Panc1 (cell line): ENCODE results near the gene SGCE. TPM values are rescaled to one million over a fixed set of nuclear protein-coding genes. Genes with fewer than 3 reads are reported as not detected.

Experiments used
- ATAC-seq: fragments of 200-7000 bp; cut with Tn5 transposase; 2 replicates; pipeline ENCODE4 v1.9.1; 2020; ENCODE audit warnings: mild to moderate bottlenecking, moderate library complexity
- BruUV-seq: library from RNA; stranded (reverse); fragments of 400-500 nt; replicated peaks from 2 replicates; lab custom pipeline; 2021; lab: Mats Ljungman, UMichigan
- CTCF ChIA-PET: fragments of 300-600 bp; sonication (Branson Sonifier 250); formaldehyde crosslinking; loops from one replicate; lab custom pipeline; 2022; ENCODE audit warnings: antibody characterized with exemption; lab: Charles Lee
- POLR2A ChIA-PET: fragments of 300-600 bp; sonication (Branson Sonifier 250); formaldehyde crosslinking; loops from one replicate; lab custom pipeline; 2022; ENCODE audit warnings: antibody characterized with exemption; lab: Charles Lee
- DNase-seq: peaks from one replicate; pipeline ENCODE4 v3.0.0-alpha.2; 2010; ENCODE audit warnings: low read depth, low spot score
- H3K27ac ChIP-seq: 2 replicates; pipeline ENCODE4 v1.5.1; 2011; ENCODE audit warnings: mild to moderate bottlenecking, low read length, inconsistent platforms
- H3K27me3 ChIP-seq: fragments of 200-500 bp; sonication (Bioruptor generic); 2 replicates; pipeline ENCODE4 v1.6.0; 2014; ENCODE audit warnings: low read length, inconsistent platforms; ENCODE audit not compliant: control insufficient read depth, insufficient read depth
- H3K36me3 ChIP-seq: fragments of 200-500 bp; sonication (Bioruptor generic); 2 replicates; pipeline ENCODE4 v1.5.1; 2014; ENCODE audit warnings: inconsistent platforms, mild to moderate bottlenecking, low read length, moderate library complexity; ENCODE audit not compliant: control insufficient read depth, insufficient read depth
- H3K4me1 ChIP-seq: 2 replicates; pipeline ENCODE4 v1.5.1; 2011; ENCODE audit warnings: inconsistent platforms, mild to moderate bottlenecking, low read length, moderate library complexity; ENCODE audit not compliant: control insufficient read depth, insufficient read depth
- H3K4me3 ChIP-seq, 2 experiments: 2 replicates each; pipeline ENCODE4 v1.5.1; 2011 to 2012; ENCODE audit warnings: low read depth in 2 of 2, low read length in 2 of 2, mild to moderate bottlenecking in 2 of 2, inconsistent platforms in 1 of 2, moderate library complexity in 1 of 2
- H3K9me3 ChIP-seq: fragments of 200-500 bp; sonication (Bioruptor generic); 2 replicates; pipeline ENCODE4 v1.5.1; 2014; ENCODE audit warnings: low read depth, mild to moderate bottlenecking, inconsistent platforms, low read length, moderate library complexity; ENCODE audit not compliant: control insufficient read depth, insufficient read depth
- POLR2AphosphoS5 ChIP-seq: IDR thresholded peaks from 2 replicates; pipeline ENCODE4 v1.6.1; 2012; ENCODE audit warnings: mild to moderate bottlenecking, low read depth, low read length, moderate library complexity
- SIN3A ChIP-seq: IDR thresholded peaks from 2 replicates; pipeline ENCODE4 v1.6.1; 2012; ENCODE audit warnings: low read depth, mild to moderate bottlenecking, low read length, moderate library complexity, borderline replicate concordance; ENCODE audit not compliant: insufficient read depth
- TCF7L2 ChIP-seq: IDR thresholded peaks from 2 replicates; pipeline ENCODE4 v1.6.1; 2011; ENCODE audit warnings: mild to moderate bottlenecking, low read depth, low read length, inconsistent platforms
- in situ Hi-C: cut with HindIII; loops from 2 replicates; pipeline ENCODE4 v1.10.0; 2016; ENCODE audit warnings: low sequenced_read_pairs, low pct_unique_long_range_greater_than_20kb
- intact Hi-C: fragments of 100-400 bp; cut with micrococcal nuclease; formaldehyde crosslinking; loops from one replicate; pipeline ENCODE4 v1.10.0; 2022; ENCODE audit not compliant: unreplicated experiment
- total RNA-seq: library from RNA; stranded (reverse); gene quantifications from one replicate; pipeline ENCODE4 v1.2.1, GENCODE V29; 2021; ENCODE audit not compliant: unreplicated experiment
- TF ChIP-seq, protein P1 (sequence below): fragments of 450-650 bp; IDR thresholded peaks from 2 replicates; pipeline ENCODE4 v1.5.1; 2017; ENCODE audit warnings: mild to moderate bottlenecking
- TF ChIP-seq, protein P2 (sequence below), 2 experiments: IDR thresholded peaks; 2 replicates each; pipeline ENCODE4 v1.6.1; 2011 to 2012; ENCODE audit warnings: low read depth in 2 of 2, control low read depth in 1 of 2, low read length in 1 of 2, mild to moderate bottlenecking in 1 of 2, moderate library complexity in 1 of 2; ENCODE audit not compliant: insufficient read depth in 1 of 2

SGCE gene
- total RNA-seq, 1 experiment from 2014 or later, result 32.0 TPM

DNA sequence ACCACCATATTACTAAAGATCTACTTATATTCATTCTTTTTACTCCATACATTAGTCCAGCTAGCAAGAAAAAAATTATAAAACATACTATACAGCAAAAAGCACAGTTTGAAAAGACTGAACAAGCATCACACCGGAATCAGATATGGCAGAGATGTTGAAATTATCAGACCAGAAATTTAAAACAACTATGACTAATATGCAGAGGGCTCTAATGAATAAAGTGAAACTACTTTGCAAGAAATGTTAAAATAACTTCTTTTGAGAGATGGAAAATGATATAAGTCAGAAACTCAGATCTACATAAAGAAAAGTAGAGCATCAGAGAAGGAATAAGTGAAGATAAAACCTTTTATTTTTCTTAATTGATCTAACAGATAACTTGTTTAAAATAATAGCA is 50.9 kb downstream of the SGCE start:
- no peaks in the 10 kb centered on the region for H3K9me3 ChIP-seq
- no peak overlapping the region for H3K27ac ChIP-seq
- ATAC-seq (no peak), DNase-seq (no peak)
- in situ Hi-C loops (no loop called here), intact Hi-C loops (no loop called here)
- H3K4me3 ChIP-seq, result no peak overlapping the region
- BruUV-seq, result no TSS peak
- H3K27me3 ChIP-seq, result no peaks in the 10 kb centered on the region
- H3K4me1 ChIP-seq, result no peaks in the 10 kb centered on the region
- CTCF ChIA-PET, result no interaction called here
- TF ChIP-seq SIN3A (no peak), TCF7L2 (no peak), POLR2AphosphoS5 (no peak)
- TF ChIP-seq, protein P1, sequence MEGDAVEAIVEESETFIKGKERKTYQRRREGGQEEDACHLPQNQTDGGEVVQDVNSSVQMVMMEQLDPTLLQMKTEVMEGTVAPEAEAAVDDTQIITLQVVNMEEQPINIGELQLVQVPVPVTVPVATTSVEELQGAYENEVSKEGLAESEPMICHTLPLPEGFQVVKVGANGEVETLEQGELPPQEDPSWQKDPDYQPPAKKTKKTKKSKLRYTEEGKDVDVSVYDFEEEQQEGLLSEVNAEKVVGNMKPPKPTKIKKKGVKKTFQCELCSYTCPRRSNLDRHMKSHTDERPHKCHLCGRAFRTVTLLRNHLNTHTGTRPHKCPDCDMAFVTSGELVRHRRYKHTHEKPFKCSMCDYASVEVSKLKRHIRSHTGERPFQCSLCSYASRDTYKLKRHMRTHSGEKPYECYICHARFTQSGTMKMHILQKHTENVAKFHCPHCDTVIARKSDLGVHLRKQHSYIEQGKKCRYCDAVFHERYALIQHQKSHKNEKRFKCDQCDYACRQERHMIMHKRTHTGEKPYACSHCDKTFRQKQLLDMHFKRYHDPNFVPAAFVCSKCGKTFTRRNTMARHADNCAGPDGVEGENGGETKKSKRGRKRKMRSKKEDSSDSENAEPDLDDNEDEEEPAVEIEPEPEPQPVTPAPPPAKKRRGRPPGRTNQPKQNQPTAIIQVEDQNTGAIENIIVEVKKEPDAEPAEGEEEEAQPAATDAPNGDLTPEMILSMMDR, result no peak
- TF ChIP-seq, protein P2, sequence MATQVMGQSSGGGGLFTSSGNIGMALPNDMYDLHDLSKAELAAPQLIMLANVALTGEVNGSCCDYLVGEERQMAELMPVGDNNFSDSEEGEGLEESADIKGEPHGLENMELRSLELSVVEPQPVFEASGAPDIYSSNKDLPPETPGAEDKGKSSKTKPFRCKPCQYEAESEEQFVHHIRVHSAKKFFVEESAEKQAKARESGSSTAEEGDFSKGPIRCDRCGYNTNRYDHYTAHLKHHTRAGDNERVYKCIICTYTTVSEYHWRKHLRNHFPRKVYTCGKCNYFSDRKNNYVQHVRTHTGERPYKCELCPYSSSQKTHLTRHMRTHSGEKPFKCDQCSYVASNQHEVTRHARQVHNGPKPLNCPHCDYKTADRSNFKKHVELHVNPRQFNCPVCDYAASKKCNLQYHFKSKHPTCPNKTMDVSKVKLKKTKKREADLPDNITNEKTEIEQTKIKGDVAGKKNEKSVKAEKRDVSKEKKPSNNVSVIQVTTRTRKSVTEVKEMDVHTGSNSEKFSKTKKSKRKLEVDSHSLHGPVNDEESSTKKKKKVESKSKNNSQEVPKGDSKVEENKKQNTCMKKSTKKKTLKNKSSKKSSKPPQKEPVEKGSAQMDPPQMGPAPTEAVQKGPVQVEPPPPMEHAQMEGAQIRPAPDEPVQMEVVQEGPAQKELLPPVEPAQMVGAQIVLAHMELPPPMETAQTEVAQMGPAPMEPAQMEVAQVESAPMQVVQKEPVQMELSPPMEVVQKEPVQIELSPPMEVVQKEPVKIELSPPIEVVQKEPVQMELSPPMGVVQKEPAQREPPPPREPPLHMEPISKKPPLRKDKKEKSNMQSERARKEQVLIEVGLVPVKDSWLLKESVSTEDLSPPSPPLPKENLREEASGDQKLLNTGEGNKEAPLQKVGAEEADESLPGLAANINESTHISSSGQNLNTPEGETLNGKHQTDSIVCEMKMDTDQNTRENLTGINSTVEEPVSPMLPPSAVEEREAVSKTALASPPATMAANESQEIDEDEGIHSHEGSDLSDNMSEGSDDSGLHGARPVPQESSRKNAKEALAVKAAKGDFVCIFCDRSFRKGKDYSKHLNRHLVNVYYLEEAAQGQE (IDR thresholded peaks at IDR 0.05; ENCODE audit: insufficient read depth in 1 of 2, low read depth in 2 of 2, low read length in 1 of 2), result no peak
- POLR2A ChIA-PET, result no interaction called here
- H3K36me3 ChIP-seq, result no peaks in the 10 kb centered on the region; the same call in 1 of the 2 replicates

DNA sequence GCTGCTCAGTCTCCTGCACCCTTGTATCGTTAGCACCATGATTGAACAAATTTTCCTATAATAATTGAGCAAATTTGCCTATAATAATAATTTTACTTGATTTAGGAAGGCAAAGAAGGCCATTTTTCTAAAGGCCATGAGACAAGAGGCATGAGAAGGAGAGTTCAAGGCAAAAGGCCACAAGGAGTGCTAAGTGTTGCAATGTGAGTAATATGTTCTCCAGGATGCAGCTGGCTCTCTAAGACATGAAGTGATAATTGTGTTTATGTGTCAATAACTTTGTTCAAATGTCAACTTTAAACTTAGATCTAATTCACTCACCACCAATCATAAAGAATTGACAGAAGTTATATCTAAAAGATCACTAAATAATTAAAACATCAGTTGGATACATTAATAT is 53.8 kb downstream of the SGCE start:
- BruUV-seq, result no TSS peak
- ChIA-PET CTCF (no interaction called here), POLR2A (no interaction called here)
- H3K4me3 ChIP-seq, result no peak overlapping the region
- no peaks in the 10 kb centered on the region for H3K4me1 ChIP-seq
- no peaks in the 10 kb centered on the region for H3K27me3 ChIP-seq
- no peak for DNase-seq
- no peak overlapping the region for H3K27ac ChIP-seq
- peaks cover 2% of the 10 kb centered on the region for H3K36me3 ChIP-seq
- no peaks in the 10 kb centered on the region for H3K9me3 ChIP-seq
- in situ Hi-C loops (no loop called here), intact Hi-C loops (no loop called here)
- ATAC-seq, result no peak
- TF ChIP-seq, protein P2 (IDR thresholded peaks at IDR 0.05; ENCODE audit: insufficient read depth in 1 of 2, low read depth in 2 of 2, low read length in 1 of 2), result no peak
- no peak for TF ChIP-seq TCF7L2
- TF ChIP-seq, protein P1, result no peak
- no peak for TF ChIP-seq POLR2AphosphoS5
- no peak for TF ChIP-seq SIN3A
